Stimulated activated naive B cell treated with anti-CD40 and anti-IgM and Interleukin-4, amounts not matched to agents 10 μg/mL and 1 μg/mL and 100 μg/mL, for 72 hours (primary cell): ENCODE measurements around the gene CCDC88B.
A peak's percentile ranks its signal among the peaks of the same experiment; 100 is the strongest.

ENCODE experiments used
- ATAC-seq, 2 donors: fragments of 150-1000 bp; cut with Tn5 transposase; replicated peaks; 2 replicates each; pipeline ENCODE4 v1.10.0; 2021; ENCODE audit warnings: moderate library complexity in 1 of 2
- DNase-seq: peaks from one replicate; pipeline ENCODE4 v3.0.0; 2021
- H3K27ac Mint-ChIP-seq: one replicate; pipeline ENCODE4 v1.8.0; 2022; ENCODE audit warnings: mild to moderate bottlenecking, mixed read lengths
- H3K27me3 Mint-ChIP-seq, 2 donors: one replicate each; pipeline ENCODE4 v1.8.0; 2022; ENCODE audit warnings: mixed read lengths in 2 of 2
- H3K36me3 Mint-ChIP-seq, 2 donors: one replicate each; pipeline ENCODE4 v1.8.0; 2022; ENCODE audit warnings: mixed read lengths in 2 of 2, mild to moderate bottlenecking in 1 of 2
- H3K4me1 Mint-ChIP-seq, 2 donors: one replicate each; pipeline ENCODE4 v1.8.0; 2022; ENCODE audit warnings: mixed read lengths in 2 of 2, mild to moderate bottlenecking in 1 of 2
- H3K4me3 Mint-ChIP-seq, 2 donors: one replicate each; pipeline ENCODE4 v1.8.0; 2022; ENCODE audit warnings: mild to moderate bottlenecking in 2 of 2, mixed read lengths in 2 of 2, moderate library complexity in 1 of 2
- H3K9me3 Mint-ChIP-seq, 2 donors: one replicate each; pipeline ENCODE4 v1.8.0; 2022; ENCODE audit warnings: mixed read lengths in 2 of 2, mild to moderate bottlenecking in 1 of 2

Gene CCDC88B

DNA sequence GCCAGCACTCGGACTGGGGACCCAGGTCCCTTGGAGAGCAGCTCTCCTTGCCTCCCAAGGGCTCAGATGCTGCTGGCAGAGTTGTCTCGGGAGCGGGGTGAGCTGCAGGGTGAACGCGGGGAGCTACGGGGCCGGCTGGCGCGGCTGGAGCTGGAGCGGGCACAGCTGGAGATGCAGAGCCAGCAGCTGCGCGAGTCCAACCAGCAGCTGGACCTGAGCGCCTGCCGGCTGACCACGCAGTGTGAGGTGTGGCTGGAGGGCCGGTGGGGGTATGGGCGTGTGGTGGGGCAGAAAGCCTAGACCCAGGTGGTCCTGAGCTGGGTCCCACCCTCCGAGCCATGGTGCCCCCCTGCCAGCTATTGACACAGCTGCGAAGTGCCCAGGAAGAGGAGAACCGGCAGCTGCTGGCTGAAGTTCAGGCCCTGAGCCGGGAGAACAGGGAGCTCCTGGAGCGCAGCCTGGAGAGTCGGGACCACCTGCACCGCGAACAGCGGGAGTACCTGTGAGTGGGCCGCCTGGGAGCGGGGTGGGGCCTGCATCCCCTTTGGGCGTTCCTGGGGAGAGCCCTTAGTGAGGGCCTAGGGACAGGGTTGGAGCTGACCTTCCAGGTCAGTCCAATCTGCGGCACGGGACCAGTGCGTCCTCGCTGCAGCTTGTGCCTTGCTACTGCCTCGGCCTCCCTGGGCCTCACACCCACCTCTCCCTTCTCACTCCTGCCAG, 13.2 kb downstream of the CCDC88B start:
- Mint-ChIP-seq H3K9me3 (no peaks in the 10 kb centered on the region), H3K4me1 (peaks cover 22 to 43% of the 10 kb centered on the region in 2 donors), H3K27me3 (no peaks in the 10 kb centered on the region), H3K27ac (no peak overlapping the region), H3K4me3 (no peak overlapping the region), H3K36me3 (peaks cover 31 to 42% of the 10 kb centered on the region in 2 donors)
- no peak for ATAC-seq
- DNase-seq = no peak

DNA sequence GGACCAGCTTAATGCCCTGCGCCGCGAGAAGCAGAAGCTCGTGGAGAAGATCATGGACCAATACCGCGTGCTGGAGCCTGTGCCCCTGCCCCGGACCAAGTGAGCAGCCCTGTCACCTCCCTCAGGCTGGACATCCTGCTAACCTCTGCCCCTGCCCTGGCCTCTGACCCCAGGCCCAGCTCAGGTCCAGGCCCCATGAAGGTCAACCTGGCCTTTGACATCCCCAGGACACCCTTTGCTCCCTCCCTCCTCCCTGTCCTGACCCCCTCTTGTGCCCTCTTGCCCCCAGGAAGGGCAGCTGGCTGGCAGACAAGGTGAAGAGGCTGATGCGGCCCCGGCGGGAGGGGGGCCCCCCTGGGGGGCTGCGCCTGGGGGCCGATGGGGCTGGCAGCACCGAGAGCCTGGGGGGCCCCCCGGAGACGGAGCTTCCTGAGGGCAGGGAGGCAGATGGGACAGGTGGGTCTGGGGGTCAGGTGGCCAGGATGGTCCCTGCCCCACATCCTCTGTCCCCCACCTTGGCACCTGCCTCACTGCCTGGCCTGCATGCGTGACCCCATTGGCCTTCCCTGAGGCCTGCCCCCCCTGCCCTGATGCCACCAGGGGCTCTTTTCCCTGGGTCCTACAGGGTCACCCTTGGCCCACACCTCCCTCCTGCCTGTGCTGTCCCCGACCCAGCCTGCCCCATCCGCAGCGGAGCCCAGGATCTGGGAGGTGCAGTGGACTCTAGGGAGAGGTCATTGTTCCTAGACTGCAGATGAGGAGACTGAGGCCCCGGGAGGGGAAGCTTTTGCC, 13.9 kb downstream of the CCDC88B start:
- H3K36me3 Mint-ChIP-seq = peaks cover 29 to 40% of the 10 kb centered on the region in 2 donors
- H3K27ac Mint-ChIP-seq = no peak overlapping the region
- H3K4me3 Mint-ChIP-seq = no peak overlapping the region
- H3K4me1 Mint-ChIP-seq = peaks cover 23 to 49% of the 10 kb centered on the region in 2 donors
- H3K9me3 Mint-ChIP-seq = no peaks in the 10 kb centered on the region
- H3K27me3 Mint-ChIP-seq = no peaks in the 10 kb centered on the region
- ATAC-seq (no peak), DNase-seq (no peak)

GRCh38 chr11:64355078-64355940, 15.3 kb downstream of the CCDC88B start:
- peak; percentile 65 to 66 for ATAC-seq
- Mint-ChIP-seq H3K4me1 (peaks cover 33 to 59% of the 10 kb centered on the region in 2 donors), H3K27me3 (no peaks in the 10 kb centered on the region), H3K27ac (peak overlapping the region; percentile 5), H3K9me3 (no peaks in the 10 kb centered on the region), H3K4me3 (no peak overlapping the region), H3K36me3 (peaks cover 25 to 32% of the 10 kb centered on the region in 2 donors)
- peak; percentile 58 for DNase-seq

GRCh38 chr11:64356498-64357411, 16.8 kb downstream of the CCDC88B start:
- Mint-ChIP-seq H3K9me3 (no peaks in the 10 kb centered on the region), H3K27ac (peak overlapping the region; percentile 7), H3K27me3 (no peaks in the 10 kb centered on the region), H3K4me3 (no peak overlapping the region), H3K4me1 (peaks cover 39 to 60% of the 10 kb centered on the region in 2 donors), H3K36me3 (peaks cover 16 to 32% of the 10 kb centered on the region in 2 donors)
- no peak for ATAC-seq
- DNase-seq = no peak

DNA sequence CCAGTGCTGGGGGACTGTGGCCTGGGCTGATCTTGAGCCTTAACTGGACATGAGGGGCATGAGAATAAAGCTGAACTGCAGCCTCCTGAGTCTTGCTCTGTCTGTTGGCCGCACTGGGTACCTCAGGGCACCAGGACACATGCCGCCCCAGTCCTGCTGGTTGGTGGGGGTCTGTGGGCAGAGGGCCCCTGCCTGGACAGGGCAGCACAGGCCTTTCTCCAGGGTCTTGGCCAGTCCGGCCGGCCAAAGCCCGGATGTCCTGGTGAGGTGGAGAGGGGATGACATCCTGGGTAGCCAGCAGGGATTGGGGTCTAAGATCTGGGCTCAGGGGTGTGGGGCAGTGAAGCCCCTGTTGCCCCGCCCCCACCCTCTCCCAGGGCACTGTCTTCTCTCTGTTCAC, 17.4 kb downstream of the CCDC88B start:
- DNase-seq = no peak
- Mint-ChIP-seq H3K27ac (no peak overlapping the region), H3K27me3 (no peaks in the 10 kb centered on the region), H3K9me3 (no peaks in the 10 kb centered on the region), H3K4me3 (no peak overlapping the region), H3K4me1 (peaks cover 42 to 65% of the 10 kb centered on the region in 2 donors), H3K36me3 (peaks cover 19 to 34% of the 10 kb centered on the region in 2 donors)
- no peak for ATAC-seq

GRCh38 chr11:64357904-64358535, 18.0 kb downstream of the CCDC88B start:
- H3K27ac Mint-ChIP-seq = no peak overlapping the region
- H3K4me3 Mint-ChIP-seq = peak overlapping the region; percentile 55 to 75
- H3K27me3 Mint-ChIP-seq = no peaks in the 10 kb centered on the region
- H3K36me3 Mint-ChIP-seq = peaks cover 20 to 34% of the 10 kb centered on the region in 2 donors
- ATAC-seq (no peak), DNase-seq (no peak)
- H3K4me1 Mint-ChIP-seq = peaks cover 42 to 65% of the 10 kb centered on the region in 2 donors
- no peaks in the 10 kb centered on the region for H3K9me3 Mint-ChIP-seq

DNA sequence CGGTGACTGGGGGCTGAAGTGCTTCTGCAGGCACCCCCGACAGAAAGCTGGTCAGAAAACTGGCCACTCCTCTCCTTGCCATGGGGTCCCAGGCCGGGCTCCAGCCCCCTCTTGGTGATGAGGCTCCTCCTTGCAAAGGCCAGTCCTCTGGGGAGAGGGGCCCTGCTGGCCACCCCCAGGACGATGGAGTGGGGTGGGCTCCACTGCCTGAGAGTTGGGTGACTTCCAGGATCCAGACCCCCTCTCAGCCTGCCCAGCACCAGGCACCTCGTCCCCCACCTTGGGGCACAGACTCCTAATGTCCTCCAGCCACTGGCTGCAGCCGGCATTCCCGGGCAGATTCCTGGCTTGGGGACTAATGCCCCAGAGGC, 18.5 kb downstream of the CCDC88B start:
- Mint-ChIP-seq H3K36me3 (peaks cover 24 to 39% of the 10 kb centered on the region in 2 donors), H3K27ac (no peak overlapping the region), H3K9me3 (no peaks in the 10 kb centered on the region), H3K4me3 (peak overlapping the region; percentile 55 to 75), H3K4me1 (peaks cover 42 to 65% of the 10 kb centered on the region in 2 donors), H3K27me3 (no peaks in the 10 kb centered on the region)
- no peak for ATAC-seq
- no peak for DNase-seq

GRCh38 chr11:64358907-64359711, 19.1 kb downstream of the CCDC88B start, which contains the start of gene RPS6KA4:
RPS6KA4 (plus strand) TSS chr11:64359162; CDS start chr11:64359236, 74 bp downstream.
- Mint-ChIP-seq H3K36me3 (peaks cover 26 to 43% of the 10 kb centered on the region in 2 donors), H3K27ac (peak within 1 kb of the TSS; percentile 85), H3K4me1 (peaks cover 42 to 65% of the 10 kb centered on the region in 2 donors), H3K4me3 (peak within 1 kb of the TSS; percentile 88 to 89), H3K9me3 (no peaks in the 10 kb centered on the region), H3K27me3 (no peaks in the 10 kb centered on the region)
- peak; percentile 47 for DNase-seq
- peak; percentile 75 to 77 for ATAC-seq

- ATAC-seq (peak; percentile 24 to 33), DNase-seq (no peak)
- Mint-ChIP-seq H3K27ac (peak overlapping the region; percentile 85), H3K36me3 (peaks cover 27 to 47% of the 10 kb centered on the region in 2 donors), H3K4me3 (peak overlapping the region; percentile 88 to 89), H3K4me1 (peaks cover 41 to 62% of the 10 kb centered on the region in 2 donors), H3K27me3 (no peaks in the 10 kb centered on the region), H3K9me3 (no peaks in the 10 kb centered on the region)
Observed at GRCh38 chr11:64359712-64360445, 19.9 kb downstream of the CCDC88B start.

DNA sequence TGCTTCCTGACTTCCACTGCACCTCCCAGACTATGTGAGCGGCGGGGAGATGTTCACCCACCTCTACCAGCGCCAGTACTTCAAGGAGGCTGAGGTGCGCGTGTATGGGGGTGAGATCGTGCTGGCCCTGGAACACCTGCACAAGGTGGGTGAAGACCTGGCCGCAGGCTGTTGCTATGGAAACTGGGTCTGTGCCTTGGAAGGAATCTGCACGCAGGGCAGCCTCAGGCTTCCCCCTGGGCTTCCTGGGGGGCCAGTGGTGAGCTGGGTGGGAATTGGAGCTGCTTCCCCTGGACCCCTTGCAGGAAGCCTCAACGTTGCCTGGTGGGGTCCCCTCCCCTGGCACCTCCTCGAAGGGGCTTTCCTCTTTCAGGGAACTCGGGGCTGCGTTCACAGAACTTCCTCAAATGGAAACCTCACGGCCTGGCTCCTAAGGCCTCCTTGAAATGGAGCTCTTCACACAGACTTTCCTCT, 20.5 kb downstream of the CCDC88B start:
- Mint-ChIP-seq H3K36me3 (peaks cover 26 to 51% of the 10 kb centered on the region in 2 donors), H3K27ac (no peak overlapping the region), H3K4me3 (peak overlapping the region; percentile 88 to 89), H3K9me3 (no peaks in the 10 kb centered on the region), H3K4me1 (peaks cover 38 to 57% of the 10 kb centered on the region in 2 donors), H3K27me3 (no peaks in the 10 kb centered on the region)
- DNase-seq = no peak
- ATAC-seq = peak; percentile 11 to 13

DNA sequence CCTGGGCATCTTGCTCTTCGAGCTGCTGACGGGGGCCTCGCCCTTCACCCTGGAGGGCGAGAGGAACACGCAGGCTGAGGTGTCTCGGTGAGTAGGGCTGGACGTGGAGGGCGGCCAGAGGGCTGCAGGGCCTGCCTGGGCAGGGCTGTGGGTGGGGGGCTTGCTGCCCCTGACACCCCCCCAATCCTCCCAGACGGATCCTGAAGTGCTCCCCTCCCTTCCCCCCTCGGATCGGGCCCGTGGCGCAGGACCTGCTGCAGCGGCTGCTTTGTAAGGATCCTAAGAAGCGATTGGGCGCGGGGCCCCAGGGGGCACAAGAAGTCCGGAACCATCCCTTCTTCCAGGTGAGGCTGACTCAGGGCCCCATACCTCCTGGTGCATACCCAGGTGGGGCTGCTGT, 21.7 kb downstream of the CCDC88B start:
- no peaks in the 10 kb centered on the region for H3K27me3 Mint-ChIP-seq
- H3K36me3 Mint-ChIP-seq = peaks cover 26 to 53% of the 10 kb centered on the region in 2 donors
- no peak overlapping the region for H3K27ac Mint-ChIP-seq
- peaks cover 35 to 54% of the 10 kb centered on the region in 2 donors for H3K4me1 Mint-ChIP-seq
- ATAC-seq (no peak), DNase-seq (no peak)
- H3K9me3 Mint-ChIP-seq = no peaks in the 10 kb centered on the region
- no peak overlapping the region for H3K4me3 Mint-ChIP-seq

- Mint-ChIP-seq H3K27ac (no peak overlapping the region), H3K36me3 (peaks cover 27 to 53% of the 10 kb centered on the region in 2 donors), H3K4me3 (no peak overlapping the region), H3K4me1 (peaks cover 34 to 51% of the 10 kb centered on the region in 2 donors), H3K27me3 (no peaks in the 10 kb centered on the region), H3K9me3 (no peaks in the 10 kb centered on the region)
- ATAC-seq (no peak), DNase-seq (no peak)
Observed at GRCh38 chr11:64362339-64362738, 22.3 kb downstream of the CCDC88B start.
